Fibroblast of mammary gland (primary cell): ENCODE data around the gene SLC39A6.
"Not testable (repeated sequence)": the region's sequence is repeated elsewhere in the genome, so short reads cannot be mapped to it uniquely, and the experiment has no call there.

ENCODE experiments used
- DNase-seq: peaks from one replicate; pipeline ENCODE4 v3.0.0-alpha.2; 2010; ENCODE audit warnings: low read depth
- H3K4me3 ChIP-seq: 2 replicates; pipeline ENCODE4 v1.5.1; 2011; ENCODE audit warnings: low read depth, mild to moderate bottlenecking, low read length, moderate library complexity; ENCODE audit not compliant: control insufficient read depth
- CTCF ChIP-seq: conservative IDR thresholded peaks from 2 replicates; pipeline ENCODE4 v1.5.1; 2011; ENCODE audit warnings: low read depth, low read length, inconsistent platforms; ENCODE audit not compliant: control insufficient read depth, insufficient read depth

The SLC39A6 gene

GRCh38 chr18:36089001-36089400 lies 40.1 kb downstream of the SLC39A6 start:
- no peak for TF ChIP-seq CTCF
- H3K4me3 ChIP-seq, result no peak overlapping the region
- no peak for DNase-seq

- H3K4me3 ChIP-seq, result no peak overlapping the region
- DNase-seq, result no peak
- TF ChIP-seq CTCF, result no peak
Observed at GRCh38 chr18:36088256-36088655, 40.9 kb downstream of the SLC39A6 start.

- no peak for DNase-seq
- TF ChIP-seq CTCF, result no peak
- H3K4me3 ChIP-seq, result no peak overlapping the region
Observed at GRCh38 chr18:36086186-36086585, 43.0 kb downstream of the SLC39A6 start.

- no peak overlapping the region for H3K4me3 ChIP-seq
- TF ChIP-seq CTCF, result no peak
- DNase-seq, result no peak
Observed at GRCh38 chr18:36085195-36085594, 43.9 kb downstream of the SLC39A6 start.

- no peak overlapping the region for H3K4me3 ChIP-seq
- no peak for TF ChIP-seq CTCF
- no peak for DNase-seq
Observed at GRCh38 chr18:36083729-36084128, 45.4 kb downstream of the SLC39A6 start.

GRCh38 chr18:36081118-36081517 lies 48.0 kb downstream of the SLC39A6 start:
- not testable (repeated sequence) for DNase-seq, H3K4me3 ChIP-seq

GRCh38 chr18:36078751-36079529 lies 50.2 kb downstream of the SLC39A6 start:
- H3K4me3 ChIP-seq, result no peak overlapping the region
- TF ChIP-seq CTCF, result no peak
- DNase-seq, result peak; percentile 65

- not testable (repeated sequence) for DNase-seq, H3K4me3 ChIP-seq
Observed at GRCh38 chr18:36077764-36078163, 51.4 kb downstream of the SLC39A6 start.
